ENCODE measurements around the gene B9D2.

Gene B9D2

DNA sequence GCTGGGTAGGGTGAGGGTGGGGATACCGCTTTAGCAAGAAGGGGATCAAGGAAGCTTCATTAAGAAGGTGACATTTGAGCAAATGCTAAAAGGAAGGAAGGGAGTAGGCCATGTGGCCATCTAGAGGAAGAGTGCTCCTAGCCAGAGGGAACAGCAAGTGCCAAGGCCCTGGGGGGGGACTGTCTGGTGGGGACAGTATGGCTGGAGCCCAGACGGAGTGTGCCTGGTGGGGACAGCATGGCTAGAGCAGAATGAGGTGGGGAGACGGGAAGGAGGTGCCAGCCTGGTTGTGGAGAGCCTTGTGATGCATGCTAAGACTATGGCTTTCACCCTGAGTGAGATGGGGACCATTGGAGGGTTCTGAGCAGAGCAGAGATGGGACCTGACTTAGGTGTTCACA lies 8.1 kb downstream of the B9D2 start:
- DNase-seq (ENCODE audit: extremely low read depth, low read depth) = no peak
- TF ChIP-seq, protein P1, sequence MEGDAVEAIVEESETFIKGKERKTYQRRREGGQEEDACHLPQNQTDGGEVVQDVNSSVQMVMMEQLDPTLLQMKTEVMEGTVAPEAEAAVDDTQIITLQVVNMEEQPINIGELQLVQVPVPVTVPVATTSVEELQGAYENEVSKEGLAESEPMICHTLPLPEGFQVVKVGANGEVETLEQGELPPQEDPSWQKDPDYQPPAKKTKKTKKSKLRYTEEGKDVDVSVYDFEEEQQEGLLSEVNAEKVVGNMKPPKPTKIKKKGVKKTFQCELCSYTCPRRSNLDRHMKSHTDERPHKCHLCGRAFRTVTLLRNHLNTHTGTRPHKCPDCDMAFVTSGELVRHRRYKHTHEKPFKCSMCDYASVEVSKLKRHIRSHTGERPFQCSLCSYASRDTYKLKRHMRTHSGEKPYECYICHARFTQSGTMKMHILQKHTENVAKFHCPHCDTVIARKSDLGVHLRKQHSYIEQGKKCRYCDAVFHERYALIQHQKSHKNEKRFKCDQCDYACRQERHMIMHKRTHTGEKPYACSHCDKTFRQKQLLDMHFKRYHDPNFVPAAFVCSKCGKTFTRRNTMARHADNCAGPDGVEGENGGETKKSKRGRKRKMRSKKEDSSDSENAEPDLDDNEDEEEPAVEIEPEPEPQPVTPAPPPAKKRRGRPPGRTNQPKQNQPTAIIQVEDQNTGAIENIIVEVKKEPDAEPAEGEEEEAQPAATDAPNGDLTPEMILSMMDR (IDR thresholded peaks at IDR 0.05; ENCODE audit: low read depth, low read length, missing control alignments) = no peak
- H3K4me3 ChIP-seq (replicated peaks; ENCODE audit: low read depth, low read length) = no peak overlapping the region

- TF ChIP-seq, protein P1 (IDR thresholded peaks at IDR 0.05; ENCODE audit: low read depth, low read length, missing control alignments) = no peak
- no peak for DNase-seq (ENCODE audit: extremely low read depth, low read depth)
These were observed 8.9 kb downstream of the B9D2 start for GRCh38 chr19:41355035-41355434.

DNA sequence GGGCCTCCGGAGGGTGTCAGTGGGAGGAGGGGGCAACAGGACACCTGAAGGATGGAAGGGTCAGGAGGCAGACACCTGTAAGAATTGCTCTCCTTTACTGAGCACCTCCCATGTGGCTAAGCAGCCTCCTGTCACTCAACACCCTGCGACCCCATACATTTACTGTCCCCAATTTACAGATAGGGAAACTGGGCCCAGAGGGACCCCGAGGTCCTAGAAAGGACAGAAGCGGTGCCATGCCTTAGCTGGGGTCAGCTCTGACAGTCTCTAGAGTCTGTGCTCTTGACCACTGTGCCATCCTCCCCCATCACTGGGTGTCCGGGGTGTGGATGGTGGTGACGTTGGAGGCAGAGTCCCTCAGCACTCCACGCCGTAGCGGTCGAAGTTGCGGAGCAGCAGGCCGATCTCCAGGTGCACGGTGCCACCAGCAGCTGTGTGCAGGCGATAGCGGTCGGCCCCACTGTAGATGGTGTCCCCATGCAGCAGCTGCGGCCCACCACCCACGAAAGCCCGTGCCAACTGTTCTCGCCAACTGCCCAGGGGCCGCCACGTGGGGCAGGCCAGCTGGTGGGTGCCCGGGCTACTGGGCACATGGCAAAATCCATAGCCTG lies 9.5 kb downstream of the B9D2 start:
- no peak for DNase-seq (ENCODE audit: extremely low read depth, low read depth)
- TF ChIP-seq, protein P1 (IDR thresholded peaks at IDR 0.05; ENCODE audit: low read depth, low read length, missing control alignments) = no peak
- H3K4me3 ChIP-seq (replicated peaks; ENCODE audit: low read depth, low read length) = peak overlapping the region; percentile 89

More at GRCh38 chr19:41355035-41355434, 8.9 kb downstream of the B9D2 start:
- H3K4me3 ChIP-seq (replicated peaks; ENCODE audit: low read depth, low read length) = no peak overlapping the region

DNA sequence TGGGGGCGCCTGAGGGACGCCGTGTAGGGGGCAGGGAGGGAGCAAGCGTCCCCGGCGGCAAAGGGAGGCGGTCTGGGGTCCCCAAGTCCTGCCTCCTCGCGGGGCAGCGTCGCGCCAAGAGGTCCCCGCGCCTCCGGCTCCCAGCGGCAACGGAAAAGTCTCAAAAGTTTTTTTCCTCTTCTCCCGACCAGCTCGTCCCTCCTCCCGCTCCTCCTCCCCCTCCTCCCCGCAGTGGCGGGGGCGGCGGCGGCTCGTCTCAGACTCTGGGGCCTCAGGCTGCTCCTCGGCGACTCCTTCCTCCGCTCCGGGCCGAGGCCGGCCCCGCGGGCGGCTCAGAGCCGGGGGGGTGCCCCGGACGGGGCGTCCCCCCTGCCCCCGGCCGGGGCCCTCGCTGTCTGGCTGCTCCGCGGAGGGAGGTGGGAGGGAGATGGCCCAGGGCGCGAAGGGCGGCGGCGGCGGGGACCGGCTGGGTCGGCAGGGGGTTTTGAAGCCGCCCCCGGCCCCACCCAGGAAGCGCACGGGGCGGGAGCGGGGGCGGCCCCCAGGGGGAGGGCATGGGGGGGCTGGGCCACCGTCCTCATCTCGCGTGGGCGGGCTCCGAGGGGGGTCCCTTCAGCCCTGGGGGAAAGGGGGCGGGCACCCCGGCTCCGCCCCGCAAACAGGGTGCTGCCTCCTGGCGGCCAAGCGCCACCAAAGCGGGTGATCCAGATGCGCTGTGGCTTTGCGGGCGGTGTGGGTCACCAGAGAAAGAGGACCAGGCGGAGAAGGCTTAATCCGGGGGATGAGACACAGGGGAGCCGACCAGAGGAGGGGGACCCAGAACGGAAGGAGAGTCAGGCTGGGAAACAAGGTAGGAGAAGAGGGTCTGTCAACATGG lies 10.2 kb downstream of the B9D2 start, which contains the start of gene TGFB1:
TSS of gene TGFB1 (minus strand) at position 457 of the 877 bp plus-strand sequence. CDS start 878 bp downstream, outside the sequence.
- peak within 1 kb of the TSS; percentile 89 for H3K4me3 ChIP-seq (replicated peaks; ENCODE audit: low read depth, low read length)
- no peak for DNase-seq (ENCODE audit: extremely low read depth, low read depth)
- TF ChIP-seq, protein P1 (IDR thresholded peaks at IDR 0.05; ENCODE audit: low read depth, low read length, missing control alignments) = peak; percentile 84

- peak overlapping the region; percentile 89 for H3K4me3 ChIP-seq (replicated peaks; ENCODE audit: low read depth, low read length)
- TF ChIP-seq, protein P1 (IDR thresholded peaks at IDR 0.05; ENCODE audit: low read depth, low read length, missing control alignments) = peak; percentile 73
- DNase-seq (ENCODE audit: extremely low read depth, low read depth) = no peak
These were observed 11.1 kb downstream of the B9D2 start for GRCh38 chr19:41352609-41353465.

DNA sequence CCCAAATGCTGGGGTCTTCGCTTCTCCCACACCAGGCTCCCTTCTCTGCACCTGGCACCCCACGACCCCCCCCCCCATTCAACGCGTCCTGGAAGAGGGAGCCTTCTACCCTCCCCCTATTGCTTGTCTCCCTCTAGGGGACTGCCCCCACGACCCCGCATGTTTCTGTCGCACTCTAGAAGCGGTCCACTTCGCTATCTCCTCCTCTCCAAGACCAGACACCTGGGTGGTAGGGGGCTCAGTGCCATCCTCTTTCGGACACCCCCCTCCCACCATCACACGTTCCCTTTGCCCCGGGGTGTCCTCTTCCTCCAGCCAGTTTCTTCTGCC lies 11.7 kb downstream of the B9D2 start:
- TF ChIP-seq, protein P1 (IDR thresholded peaks at IDR 0.05; ENCODE audit: low read depth, low read length, missing control alignments) = no peak
- no peak for DNase-seq (ENCODE audit: extremely low read depth, low read depth)
- peak overlapping the region; percentile 89 for H3K4me3 ChIP-seq (replicated peaks; ENCODE audit: low read depth, low read length)
